Measurements from ENCODE around the gene MT2A.

DNA sequence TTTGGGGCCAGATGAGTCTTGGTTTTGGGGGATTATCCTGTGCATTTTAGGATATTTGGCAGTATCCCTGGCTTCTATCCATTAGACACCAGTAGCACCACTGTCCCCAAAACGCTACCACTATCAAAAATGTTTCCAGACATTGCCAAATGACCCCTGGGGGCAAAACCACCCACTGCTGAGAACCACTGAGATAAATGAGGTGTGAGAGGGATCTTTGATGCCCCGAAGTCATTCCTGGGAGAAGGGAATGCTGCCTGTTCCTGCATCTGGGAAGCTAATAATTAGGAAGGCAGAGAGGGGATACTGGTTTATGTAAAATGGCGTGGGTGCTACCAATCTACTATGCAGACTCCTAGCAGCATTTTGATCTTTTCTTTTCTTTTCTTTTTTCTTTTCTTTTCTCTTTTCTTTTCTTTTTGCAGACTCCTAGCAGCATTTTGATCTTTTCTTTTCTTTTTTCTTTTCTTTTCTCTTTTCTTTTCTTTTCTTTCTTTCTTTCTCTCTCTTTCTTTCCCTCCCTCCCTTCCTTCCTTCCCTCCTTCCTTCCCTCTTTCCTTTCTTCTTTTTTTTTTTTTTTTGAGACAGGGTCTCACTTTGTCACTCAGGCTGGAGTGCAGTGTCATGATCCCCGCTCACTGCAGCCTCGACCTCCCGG, 27.9 kb upstream of the MT2A start:
- TF ChIP-seq CTCF (IDR thresholded peaks at IDR 0.05) (no peak), POLR2A (IDR thresholded peaks at IDR 0.05) (no peak)
